ENCODE data around the gene PER3. TPM values are rescaled to one million over a fixed set of nuclear protein-coding genes. Genes with fewer than 3 reads are reported as not detected.
"Not testable (repeated sequence)": the region's sequence is repeated elsewhere in the genome, so short reads cannot be mapped to it uniquely, and the experiment has no call there.

PER3 gene
- total RNA-seq, 1 donor from 2014 or later: 9.5 TPM

DNA sequence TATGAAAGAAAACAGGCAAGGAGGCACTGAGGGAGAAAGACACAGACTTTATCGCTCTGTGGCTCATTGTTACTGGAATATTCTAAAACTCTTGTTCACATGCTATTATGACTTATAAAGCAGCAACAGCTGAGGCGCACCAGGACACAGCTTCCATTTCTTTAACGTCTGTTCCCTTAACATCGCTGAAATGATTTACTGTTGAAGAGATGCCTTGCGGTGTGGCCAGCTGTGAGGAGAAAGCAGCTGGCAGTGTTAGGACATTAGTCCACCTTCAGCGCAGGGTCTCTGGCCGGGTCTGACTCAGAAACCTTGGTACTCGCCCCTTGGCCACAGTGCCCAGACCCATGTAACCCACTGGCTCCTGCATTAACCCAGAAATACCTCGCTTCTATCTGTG, 3.1 kb upstream of the PER3 start:
- no peak for DNase-seq

- DNase-seq: no peak
Observed at GRCh38 chr1:7781501-7781900, 2.6 kb upstream of the PER3 start.

DNA sequence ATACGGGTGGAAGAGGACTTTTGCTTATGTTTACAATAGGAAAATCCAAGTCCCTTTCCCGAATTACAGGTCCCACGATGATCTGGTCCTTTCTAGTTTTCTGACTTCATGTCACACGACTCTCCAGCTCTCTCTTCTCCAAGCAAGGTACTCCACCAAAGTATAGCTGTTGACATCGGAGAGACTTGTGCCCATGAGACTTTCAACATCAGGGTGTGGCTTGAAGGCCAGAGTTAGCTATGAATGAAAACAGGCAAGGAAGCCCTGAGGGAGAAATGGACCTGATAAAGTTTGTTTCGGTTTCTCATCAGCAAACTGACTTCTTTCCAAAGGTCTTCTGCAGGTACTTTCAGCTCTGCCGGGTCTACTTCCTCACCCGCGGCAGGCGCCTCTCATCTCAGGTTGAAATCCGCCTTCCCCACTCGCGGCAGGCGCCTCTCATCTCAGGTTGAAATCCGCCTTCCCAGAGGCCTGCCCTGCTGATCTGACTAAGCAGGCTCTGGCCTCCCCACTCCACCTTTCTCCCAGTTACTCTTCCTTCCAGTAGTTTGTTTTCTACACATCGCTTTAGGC, 2.1 kb upstream of the PER3 start:
- DNase-seq: no peak

DNA sequence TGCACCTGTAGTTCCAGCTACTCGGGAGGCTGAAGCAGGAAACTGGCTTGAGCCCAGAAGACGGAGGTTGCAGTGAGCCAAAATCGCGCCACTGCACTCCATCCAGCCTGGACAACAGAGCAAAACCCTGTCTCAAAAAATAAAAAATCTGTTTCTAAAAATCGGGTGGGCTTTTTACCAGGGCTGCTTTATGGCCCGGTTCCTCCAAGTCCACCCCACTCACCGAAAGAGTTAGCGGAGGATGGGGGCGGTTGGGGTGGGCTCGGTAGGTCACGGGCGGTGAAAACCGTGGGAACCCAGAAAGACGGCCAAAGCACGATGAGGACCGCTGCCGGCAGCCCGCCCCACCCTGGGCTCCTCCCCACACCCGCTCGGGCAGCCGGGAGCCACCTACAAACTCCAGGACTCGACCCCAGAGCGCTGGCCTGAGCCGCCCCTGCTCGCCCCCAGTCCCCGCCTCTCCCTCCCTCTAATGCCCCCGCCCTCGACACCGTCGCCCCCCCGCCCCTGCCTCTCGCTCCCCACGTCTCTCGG, 846 bp upstream of the PER3 start:
- DNase-seq: peak; percentile 50

DNA sequence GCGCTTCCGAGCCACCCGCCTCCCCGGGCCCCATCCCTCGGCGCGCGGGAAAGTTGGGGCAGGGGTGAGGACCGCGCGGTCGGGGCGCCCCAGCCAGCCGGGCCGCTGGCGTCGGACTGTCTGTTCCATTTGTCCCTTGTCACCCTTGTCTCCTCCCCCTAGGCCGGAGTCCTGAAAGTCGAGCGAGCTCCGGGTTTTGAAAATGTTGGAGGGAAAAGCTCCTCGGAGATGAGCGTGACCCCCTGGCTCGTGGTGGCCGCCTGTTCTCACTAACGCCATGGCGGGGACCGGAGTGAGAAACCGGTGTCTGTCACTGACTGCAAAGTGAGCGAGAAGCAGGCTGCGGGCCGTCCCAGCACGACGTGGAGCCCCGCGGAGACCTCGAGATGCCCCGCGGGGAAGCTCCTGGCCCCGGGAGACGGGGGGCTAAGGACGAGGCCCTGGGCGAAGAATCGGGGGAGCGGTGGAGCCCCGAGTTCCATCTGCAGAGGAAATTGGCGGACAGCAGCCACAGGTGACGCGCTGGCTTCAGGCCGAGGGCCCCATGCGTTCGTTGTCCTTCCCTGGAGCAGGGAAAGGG, 491 bp downstream of the PER3 start:
- peak; percentile 27 for DNase-seq

DNA sequence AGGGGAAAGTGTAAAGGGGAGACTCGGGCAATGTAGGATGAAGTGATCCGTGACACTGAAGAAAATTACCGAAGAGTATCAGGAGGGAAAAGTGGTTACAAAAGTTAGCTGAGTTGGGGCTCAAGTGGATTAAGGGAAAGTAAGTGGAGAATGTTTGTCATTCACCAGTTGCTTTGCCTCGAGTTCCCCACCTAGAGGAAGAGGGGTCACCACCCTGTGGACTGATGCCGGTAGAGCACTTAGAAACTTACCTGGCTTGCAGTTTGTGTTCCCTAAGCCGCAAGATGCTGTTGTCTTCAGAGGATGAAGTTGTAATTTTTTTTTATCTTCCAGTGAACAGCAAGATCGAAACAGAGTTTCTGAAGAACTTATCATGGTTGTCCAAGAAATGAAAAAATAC, 1.0 kb downstream of the PER3 start:
- no peak for DNase-seq

- DNase-seq: no peak
Observed at GRCh38 chr1:7786795-7787194, 2.7 kb downstream of the PER3 start.

GRCh38 chr1:7789828-7790227, 5.7 kb downstream of the PER3 start:
- no peak for DNase-seq

DNA sequence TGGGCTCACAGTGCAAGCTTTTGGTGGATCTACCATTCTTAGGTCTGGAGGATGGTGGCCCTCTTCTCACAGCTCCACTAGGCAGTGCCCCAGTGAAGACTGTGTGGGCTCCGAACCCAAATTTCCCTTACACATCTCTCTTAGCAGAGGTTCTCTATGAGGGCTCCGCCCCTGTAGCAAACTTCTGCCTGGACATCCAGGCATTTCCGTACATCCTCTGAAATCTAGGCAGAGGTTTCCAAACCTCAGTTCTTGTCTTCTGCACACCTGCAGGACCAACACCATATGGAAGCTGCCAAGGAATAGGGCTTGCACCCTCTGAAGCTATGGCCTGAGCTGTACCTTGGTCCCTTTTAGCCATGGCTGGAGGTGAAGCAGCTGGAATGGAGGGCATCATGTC, 6.9 kb downstream of the PER3 start:
- not testable (repeated sequence) for DNase-seq

DNA sequence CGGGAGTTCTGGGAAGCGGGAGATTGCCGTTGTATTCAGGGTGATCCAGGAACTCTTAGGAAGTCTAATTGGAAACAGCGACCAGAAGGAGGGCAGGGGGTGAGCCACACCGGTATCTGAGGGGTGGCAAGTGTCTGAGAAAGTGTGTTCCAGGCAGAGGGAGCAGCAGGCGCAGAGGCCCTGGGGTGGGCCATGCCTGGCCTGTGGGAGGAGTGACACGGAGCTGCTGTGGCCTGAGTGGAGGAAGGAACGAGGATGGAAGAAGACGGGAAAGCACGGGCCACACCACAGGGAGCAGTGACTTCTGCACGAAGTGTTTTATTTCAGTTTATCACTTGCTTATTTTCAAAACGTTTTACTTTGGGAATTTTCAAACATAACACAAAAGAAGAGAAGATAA, 11.3 kb downstream of the PER3 start:
- DNase-seq: no peak

DNA sequence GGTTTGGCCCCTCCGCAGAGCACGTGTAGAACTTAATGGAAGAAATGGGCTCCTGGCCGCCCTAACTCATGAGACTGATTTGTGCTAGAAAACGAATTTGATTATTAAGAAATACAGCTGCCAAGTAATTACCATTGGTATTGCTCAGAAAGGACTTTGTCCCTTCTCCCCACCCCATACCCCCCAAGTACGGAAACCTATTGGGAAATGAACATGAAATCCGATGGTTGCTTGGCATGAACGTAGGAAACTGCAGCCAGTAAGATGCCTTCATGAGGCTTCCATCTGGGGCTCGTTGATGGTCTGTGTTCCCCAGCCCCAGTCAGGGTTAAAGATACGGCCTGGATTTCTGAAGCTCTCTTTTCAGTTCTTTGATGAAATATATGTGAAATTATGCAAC, 21.4 kb downstream of the PER3 start:
- DNase-seq: no peak

DNA sequence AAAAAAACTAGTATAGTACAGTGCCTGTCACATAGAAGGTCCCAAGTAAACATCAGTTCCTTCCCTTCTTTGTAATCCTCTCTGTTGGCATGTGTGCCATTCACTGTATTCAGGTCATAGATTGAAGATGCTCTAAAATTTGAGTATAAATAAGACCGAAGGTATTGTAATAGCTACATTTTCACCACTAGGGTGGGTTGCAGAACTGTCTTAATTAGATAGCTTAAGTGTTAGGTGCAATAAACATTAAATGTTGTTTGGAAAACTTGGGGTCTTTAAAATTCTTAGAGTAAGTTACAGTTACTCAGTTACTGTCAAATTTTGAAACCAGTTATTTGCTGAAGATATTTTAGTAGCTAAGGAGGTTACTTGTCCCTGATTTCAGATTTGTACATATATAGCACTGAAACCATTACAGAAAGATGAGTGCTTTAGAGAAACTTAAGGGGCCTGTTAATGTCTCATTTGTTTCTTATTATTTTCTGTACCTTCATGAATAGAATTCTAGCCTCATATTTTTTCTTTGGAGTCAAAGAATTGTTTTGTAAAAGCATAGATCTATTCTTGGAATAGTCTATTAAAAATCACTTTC, 24.3 kb downstream of the PER3 start:
- peak; percentile 22 for DNase-seq

- no peak for DNase-seq
Observed at GRCh38 chr1:7809742-7810141, 25.7 kb downstream of the PER3 start.

DNA sequence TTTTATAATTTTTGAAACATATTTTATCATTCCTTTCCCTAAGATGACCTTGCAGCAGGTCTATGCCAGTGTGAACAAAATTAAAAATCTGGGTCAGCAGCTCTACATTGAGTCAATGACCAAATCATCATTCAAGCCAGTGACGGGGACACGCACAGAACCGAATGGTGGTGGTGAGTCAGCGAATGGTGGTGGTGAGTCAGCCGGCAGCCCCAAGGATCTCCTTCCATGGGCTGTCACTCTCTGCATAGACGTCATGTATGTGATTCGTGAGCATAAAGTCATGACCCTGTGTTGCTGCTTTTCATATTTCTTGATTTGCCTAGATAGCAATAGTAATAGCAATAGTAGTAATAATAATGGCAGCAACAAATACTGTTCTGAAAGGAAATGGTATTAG, 26.3 kb downstream of the PER3 start:
- DNase-seq: no peak

GRCh38 chr1:7811476-7811875, 27.4 kb downstream of the PER3 start:
- no peak for DNase-seq

DNA sequence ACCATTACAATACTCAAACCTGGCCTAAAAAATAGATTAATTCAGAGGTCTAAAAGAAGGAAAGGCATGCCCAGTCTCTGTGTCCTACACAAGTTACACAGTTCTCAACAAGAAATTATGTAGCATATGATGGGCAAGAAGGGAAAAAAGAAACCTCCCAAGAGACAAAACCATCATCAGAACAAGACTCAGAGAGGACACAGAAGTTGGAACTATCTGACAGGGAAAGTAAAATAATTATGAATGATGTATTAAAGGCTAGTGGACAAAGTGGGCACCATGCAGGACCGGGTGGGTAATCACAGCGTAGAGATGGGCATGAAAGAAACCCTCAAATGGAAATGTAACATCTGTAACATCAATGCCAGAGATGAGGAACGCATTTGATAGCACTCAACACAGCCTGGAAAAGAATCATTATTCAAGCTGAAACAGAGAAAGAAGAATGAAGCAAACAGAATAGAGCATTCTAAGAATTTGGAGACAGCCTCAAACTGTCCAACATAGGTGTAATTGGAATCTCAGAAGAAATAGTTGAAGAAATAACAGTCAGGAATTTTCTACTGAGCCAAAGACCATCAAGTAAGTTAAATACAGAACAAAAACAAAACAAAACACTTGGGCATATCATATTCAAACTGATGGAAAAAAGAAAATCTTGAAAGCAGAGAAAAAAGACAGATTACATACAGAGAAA, 29.7 kb downstream of the PER3 start:
- DNase-seq: no peak

DNA sequence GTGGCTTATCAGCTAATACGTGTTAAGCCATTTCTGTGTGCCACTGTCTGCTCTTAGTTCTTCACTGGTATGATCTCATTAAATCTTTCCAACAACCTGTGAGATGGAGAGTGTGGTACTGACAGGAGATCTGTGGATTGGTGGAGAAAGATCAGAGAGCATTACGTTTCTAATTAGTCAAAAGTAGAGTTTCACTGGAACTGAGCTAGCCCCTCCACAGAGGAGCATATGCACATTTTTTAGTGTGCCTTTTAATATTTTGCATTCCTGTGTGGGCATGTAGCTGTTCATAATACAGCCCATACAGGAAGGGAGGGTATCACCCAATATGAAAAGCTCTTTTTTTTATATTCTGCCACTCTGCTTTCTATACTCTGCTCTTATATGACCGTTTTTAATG, 37.2 kb downstream of the PER3 start:
- no peak for DNase-seq

DNA sequence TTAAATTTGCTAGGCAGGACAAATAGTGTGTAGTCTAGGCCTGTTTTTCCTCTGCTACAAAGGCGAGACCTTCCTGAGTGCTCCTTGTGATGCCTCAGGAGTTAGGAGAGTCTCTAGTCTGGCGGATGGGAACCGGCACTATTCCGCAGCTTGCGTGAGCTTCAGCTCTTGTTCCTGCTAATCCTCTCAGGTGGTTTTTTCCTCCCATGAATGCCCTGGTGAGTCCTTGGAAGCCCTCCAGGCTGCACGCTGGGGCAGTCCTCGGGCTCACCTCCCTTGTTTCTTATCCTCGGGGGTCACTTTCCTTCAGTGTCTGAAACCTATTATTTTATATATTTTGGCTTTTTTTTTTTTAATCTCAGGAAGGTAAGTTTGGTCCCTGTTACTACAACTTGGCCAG, 40.6 kb downstream of the PER3 start:
- DNase-seq: no peak

DNA sequence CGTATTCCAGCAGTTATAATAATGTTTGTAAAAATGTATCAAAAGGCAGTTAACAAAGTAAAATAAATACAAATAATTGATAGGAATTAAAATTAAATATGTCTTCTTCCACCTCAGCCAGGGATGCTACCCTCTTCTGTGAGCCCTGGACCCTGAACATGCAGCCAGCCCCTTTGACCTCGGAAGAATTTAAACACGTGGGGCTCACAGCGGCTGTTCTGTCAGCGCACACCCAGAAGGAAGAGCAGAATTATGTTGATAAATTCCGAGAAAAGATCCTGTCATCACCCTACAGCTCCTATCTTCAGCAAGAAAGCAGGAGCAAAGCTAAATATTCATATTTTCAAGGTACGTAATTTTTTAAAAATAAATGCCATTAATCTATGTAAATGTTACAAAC, 42.3 kb downstream of the PER3 start:
- DNase-seq: no peak

DNA sequence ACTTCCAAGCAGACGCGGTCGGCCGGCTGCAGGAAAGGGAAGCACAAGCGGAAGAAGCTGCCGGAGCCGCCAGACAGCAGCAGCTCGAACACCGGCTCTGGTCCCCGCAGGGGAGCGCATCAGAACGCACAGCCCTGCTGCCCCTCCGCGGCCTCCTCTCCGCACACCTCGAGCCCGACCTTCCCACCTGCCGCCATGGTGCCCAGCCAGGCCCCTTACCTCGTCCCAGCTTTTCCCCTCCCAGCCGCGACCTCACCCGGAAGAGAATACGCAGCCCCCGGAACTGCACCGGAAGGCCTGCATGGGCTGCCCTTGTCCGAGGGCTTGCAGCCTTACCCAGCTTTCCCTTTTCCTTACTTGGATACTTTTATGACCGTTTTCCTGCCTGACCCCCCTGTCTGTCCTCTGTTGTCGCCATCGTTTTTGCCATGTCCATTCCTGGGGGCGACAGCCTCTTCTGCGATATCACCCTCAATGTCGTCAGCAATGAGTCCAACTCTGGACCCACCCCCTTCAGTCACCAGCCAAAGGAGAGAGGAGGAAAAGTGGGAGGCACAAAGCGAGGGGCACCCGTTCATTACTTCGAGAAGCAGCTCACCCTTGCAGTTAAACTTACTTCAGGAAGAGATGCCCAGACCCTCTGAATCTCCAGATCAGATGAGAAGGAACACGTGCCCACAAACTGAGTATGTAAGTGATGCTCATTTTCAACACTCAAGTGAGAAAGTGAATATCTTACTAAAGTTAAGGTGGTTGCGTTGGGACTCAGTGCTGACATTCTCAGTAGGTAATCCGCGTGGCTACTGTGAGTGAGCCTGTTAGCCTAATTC, 43.2 kb downstream of the PER3 start:
- DNase-seq: peak; percentile 29

- no peak for DNase-seq
Observed at GRCh38 chr1:7831458-7831857, 47.4 kb downstream of the PER3 start.

DNA sequence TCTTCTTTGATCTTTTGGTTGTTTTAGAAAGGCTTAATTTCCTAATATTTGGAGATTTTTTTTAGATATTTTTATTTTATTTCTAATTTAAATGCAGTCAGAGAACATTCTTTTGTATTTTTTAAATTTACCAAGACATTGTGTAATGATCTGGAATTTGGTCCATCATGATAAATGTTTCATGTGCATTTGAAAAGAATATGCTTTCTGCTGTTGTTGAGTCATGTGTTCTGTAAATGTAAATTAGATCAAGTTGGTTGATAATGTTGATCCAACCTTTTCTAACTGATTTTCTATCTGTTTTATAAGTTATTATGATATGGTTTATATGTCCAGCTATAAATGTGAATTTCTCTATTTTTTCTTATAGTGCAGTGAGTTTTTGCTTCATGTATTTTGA, 48.9 kb downstream of the PER3 start:
- no peak for DNase-seq

GRCh38 chr1:7838714-7839113, 54.6 kb downstream of the PER3 start:
- DNase-seq: no peak

All from tongue (tissue), 2 donors.